Raji (cell line): Measurements from ENCODE around the gene TXNDC5.

Experiments
- POLR2A ChIP-seq: IDR thresholded peaks from 2 replicates; pipeline ENCODE4 v1.6.1; 2011; ENCODE audit warnings: low read depth, low read length, control low read depth; ENCODE audit not compliant: insufficient read depth

TXNDC5 gene

DNA sequence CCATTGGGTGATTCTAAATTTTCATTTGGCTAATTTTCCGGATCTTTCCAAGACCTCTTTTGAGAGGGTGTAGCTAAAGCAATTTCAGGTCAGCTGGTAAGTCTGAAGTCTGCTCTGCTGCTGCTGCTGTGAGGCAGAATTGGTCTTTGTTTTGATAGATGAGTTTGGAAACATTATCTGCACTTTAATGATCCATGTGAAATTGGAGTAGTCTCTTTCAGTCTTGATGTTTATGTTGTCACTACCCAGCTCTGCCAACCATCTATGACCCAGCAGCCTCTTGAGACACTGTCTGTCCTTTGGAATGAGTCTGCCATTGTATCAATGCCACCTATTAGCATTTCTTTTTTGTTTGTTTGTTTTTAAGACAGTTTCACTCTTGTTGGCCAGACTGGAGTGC is 44.1 kb downstream of the TXNDC5 start:
- no peak for TF ChIP-seq POLR2A

DNA sequence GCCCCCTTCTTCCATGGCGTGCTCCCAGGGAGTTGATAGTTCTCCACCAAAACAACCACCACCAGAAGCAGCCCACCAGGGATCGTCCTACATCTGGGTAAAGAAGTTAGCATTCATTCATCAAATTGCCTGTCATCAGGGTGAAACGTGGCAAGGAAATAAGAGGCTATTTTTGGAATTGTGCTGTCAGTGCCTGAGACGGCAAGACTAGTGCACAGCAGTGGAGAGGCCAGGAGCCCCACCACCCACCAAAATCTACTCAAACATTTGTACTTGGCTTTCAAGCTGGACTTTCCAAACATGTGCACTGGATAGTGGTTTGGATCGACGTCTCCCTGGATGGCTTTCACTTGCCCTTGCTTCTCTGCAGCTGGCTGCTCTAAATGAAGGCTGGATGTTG is 44.8 kb downstream of the TXNDC5 start:
- TF ChIP-seq POLR2A = no peak

DNA sequence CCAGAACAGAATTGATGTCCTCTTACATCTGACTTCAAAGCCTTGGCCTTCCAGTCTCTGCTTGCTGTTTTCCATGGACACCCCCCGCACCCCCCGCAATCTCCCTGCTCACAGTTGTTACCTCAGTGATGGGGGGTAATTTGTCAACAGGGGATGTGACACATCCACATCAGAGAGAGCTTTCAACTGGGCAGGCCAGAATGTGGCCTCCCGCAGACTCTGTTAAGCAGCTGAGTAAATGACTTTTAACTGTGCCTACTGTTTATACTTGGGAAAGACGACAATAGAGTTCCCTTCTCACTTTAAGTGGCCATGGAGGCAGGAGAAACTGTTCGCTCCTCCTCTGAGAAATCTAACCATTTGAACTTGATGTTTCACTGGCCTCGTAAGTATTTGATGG is 51.0 kb downstream of the TXNDC5 start:
- TF ChIP-seq POLR2A = no peak

- TF ChIP-seq POLR2A = no peak
Measured at GRCh38 chr6:7851780-7852179, 58.8 kb downstream of the TXNDC5 start.

DNA sequence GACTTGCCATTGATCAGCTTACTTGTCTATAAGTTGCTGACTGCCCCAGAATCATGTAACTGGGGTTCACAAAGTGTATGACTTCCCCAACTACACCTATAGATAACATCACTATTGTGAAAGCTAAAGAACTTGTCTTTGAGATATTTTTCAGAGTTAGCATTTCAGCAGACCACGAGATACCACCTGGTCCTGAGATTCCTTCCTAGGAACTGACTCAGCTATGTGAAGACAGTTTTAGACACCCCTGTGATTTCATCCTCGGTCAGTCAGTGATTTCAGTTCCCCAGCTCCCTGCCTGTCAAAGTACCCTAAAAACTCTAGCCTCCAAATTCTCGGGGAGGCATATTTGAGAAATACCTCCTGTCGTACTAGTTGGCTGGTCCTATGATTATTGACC is 62.4 kb downstream of the TXNDC5 start:
- TF ChIP-seq POLR2A = no peak

DNA sequence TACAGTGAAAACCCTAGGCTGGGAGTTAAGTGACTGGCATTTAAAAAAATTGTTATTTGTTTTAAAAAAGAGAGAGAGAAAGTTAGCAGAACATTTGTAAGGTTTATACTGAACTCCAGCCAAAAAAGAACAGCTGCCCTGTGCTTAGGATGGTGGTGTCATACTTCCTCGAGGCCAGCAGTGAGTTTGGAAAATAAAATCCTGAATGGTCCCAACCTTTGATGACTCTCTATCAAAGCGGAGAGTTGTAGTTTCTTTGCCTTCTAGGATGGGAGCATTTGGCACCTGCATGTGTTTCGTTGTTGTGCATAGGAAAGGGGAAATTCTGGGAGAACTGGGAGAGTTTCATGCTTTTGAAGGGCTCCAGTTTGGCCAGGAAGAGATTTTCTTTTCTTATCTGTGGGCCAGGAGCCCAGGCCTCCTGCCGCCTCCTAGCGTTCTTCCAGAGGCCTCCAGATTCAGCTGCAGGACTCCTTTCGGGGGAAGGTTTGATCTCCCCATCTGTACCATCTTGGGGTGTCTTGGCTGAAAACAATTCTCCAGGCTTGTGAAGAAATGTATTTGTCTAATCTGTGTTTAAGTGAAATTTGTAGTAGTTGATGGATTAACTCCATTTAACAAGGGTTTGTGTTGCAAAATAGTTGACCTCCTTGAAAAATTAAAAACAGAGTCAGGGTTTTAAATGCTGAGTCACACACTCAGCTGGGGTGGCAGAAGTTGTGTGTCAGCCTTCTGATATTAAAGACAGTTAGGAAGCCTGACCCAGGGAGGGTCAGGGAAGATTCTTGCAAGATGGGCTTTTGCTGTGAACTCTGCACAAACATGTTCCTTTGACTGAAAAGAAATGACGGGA is 63.4 kb downstream of the TXNDC5 start:
- TF ChIP-seq POLR2A = no peak

GRCh38 chr6:7841781-7842468 is 68.7 kb downstream of the TXNDC5 start:
- no peak for TF ChIP-seq POLR2A

- no peak for TF ChIP-seq POLR2A
Measured at GRCh38 chr6:7836371-7837026, 74.1 kb downstream of the TXNDC5 start.

DNA sequence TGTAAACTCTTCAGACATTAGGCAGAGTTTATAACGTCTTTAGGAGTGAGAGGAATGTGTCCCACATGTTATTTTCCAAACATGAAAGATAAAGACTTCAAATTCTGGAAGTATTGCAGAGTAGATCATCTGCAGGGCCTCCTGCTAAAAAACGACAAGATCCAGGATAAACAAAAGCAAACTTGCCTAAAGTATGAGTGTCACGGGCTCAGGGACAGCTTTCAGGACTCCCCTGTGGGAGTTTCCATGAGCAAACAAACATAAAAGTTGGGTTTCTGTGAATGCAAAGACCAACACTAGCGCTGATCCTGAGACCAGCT is 76.9 kb downstream of the TXNDC5 start:
- TF ChIP-seq POLR2A = no peak

DNA sequence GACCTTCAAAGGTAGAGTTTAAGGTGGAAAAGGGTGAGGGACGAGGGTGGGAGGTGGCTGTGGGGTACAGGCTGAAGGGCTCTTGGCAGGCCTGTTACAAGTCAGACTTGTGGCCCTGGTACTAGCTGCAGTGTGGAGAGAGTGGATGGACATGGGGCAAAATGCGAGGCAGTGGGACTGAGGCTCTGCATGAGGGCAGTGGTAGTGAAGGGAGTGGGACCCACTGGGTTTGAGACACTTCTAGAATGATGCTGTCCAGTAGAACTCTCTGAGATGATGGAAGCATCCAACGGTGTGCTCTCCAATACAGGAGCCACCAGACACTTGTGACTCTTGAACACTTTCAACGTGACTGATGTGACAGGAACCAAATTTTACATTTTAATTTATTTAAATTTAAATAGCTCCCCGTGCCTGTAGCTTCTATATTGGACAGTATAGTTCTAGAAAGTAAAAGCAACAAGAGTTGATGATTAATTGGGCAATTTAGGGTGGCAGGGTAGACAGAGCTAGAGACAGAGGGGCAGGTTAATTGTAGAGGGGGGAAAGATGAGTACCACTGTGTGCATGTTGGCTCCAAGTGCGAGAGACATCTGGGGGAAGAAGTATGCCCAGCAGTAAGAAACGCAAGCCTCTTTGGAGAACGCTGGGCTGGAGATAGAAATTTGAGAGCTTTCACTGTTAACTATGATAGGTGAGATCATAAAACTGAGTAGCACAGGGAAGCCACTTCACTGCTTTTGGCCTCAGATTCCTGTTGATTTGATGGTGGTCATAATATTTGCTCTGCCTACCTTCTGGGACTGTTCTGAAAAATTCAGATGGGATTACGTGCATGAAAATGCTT is 77.5 kb downstream of the TXNDC5 start:
- TF ChIP-seq POLR2A = no peak
